ENCODE data around the gene ADAM19.

Gene ADAM19

GRCh38 chr5:157603333-157604190 is 28.0 kb upstream of the ADAM19 start:
- no peak overlapping the region for H3K27ac ChIP-seq

GRCh38 chr5:157602505-157602904 is 26.9 kb upstream of the ADAM19 start:
- no peak overlapping the region for H3K27ac ChIP-seq
- TF ChIP-seq CTCF (IDR thresholded peaks at IDR 0.05) (no peak), ZFX (IDR thresholded peaks at IDR 0.05; ENCODE audit: borderline replicate concordance) (no peak)

More at GRCh38 chr5:157603333-157604190, 28.0 kb upstream of the ADAM19 start:
- TF ChIP-seq CTCF (IDR thresholded peaks at IDR 0.05) (no peak), ZFX (IDR thresholded peaks at IDR 0.05; ENCODE audit: borderline replicate concordance) (no peak)

- no peak for TF ChIP-seq ZFX (IDR thresholded peaks at IDR 0.05; ENCODE audit: borderline replicate concordance)
- no peak for TF ChIP-seq CTCF (IDR thresholded peaks at IDR 0.05)
- H3K27ac ChIP-seq: no peak overlapping the region
Observed at GRCh38 chr5:157600252-157600651, 24.7 kb upstream of the ADAM19 start.

GRCh38 chr5:157599565-157599964 is 24.0 kb upstream of the ADAM19 start:
- H3K27ac ChIP-seq: no peak overlapping the region
- TF ChIP-seq CTCF (IDR thresholded peaks at IDR 0.05) (no peak), ZFX (IDR thresholded peaks at IDR 0.05; ENCODE audit: borderline replicate concordance) (no peak)

GRCh38 chr5:157598350-157598936 is 22.9 kb upstream of the ADAM19 start:
- H3K27ac ChIP-seq: no peak overlapping the region
- no peak for TF ChIP-seq ZFX (IDR thresholded peaks at IDR 0.05; ENCODE audit: borderline replicate concordance)
- no peak for TF ChIP-seq CTCF (IDR thresholded peaks at IDR 0.05)

- TF ChIP-seq CTCF (IDR thresholded peaks at IDR 0.05) (no peak), ZFX (IDR thresholded peaks at IDR 0.05; ENCODE audit: borderline replicate concordance) (no peak)
- H3K27ac ChIP-seq: no peak overlapping the region
Observed at GRCh38 chr5:157597277-157597676, 21.7 kb upstream of the ADAM19 start.

GRCh38 chr5:157596487-157596886 is 20.9 kb upstream of the ADAM19 start:
- TF ChIP-seq ZFX (IDR thresholded peaks at IDR 0.05; ENCODE audit: borderline replicate concordance) (no peak), CTCF (IDR thresholded peaks at IDR 0.05) (no peak)
- no peak overlapping the region for H3K27ac ChIP-seq

All from 22Rv1 (cell line).